Heart left ventricle (tissue), 16 donors: ENCODE results near the gene SYNRG. TPM values are rescaled to one million over a fixed set of nuclear protein-coding genes. Genes with fewer than 3 reads are reported as not detected.
A peak's percentile ranks its signal among the peaks of the same experiment; 100 is the strongest.

ENCODE experiments used
- ATAC-seq, 4 donors: fragments of 200-7000 bp; cut with Tn5 transposase; one replicate each; pipeline ENCODE4 v1.9.1; 2020 to 2022; ENCODE audit warnings: moderate library complexity in 4 of 4, mild to moderate bottlenecking in 3 of 4, moderate number of reproducible peaks in 1 of 4
- DNase-seq, 5 donors: peaks; one replicate each; pipeline ENCODE4 v3.0.0-alpha.2; 2020
- H3K27ac ChIP-seq, 12 donors: fragments of 200-600 bp; sonication (generic) in 4 of 12; one replicate each; pipeline versions ENCODE4 v1.5.0 to v1.8.0; 2016 to 2022; ENCODE audit warnings: mild to moderate bottlenecking in 2 of 12
- H3K27me3 ChIP-seq, 9 donors: fragments of 200-600 bp; sonication (generic) in 2 of 9; one replicate each; pipeline versions ENCODE4 v1.5.1 to v1.8.0; 2016 to 2022; ENCODE audit warnings: mild to moderate bottlenecking in 3 of 9
- H3K36me3 ChIP-seq, 9 donors: fragments of 200-600 bp; sonication (generic) in 2 of 9; one replicate each; pipeline versions ENCODE4 v1.5.0 to v1.8.0; 2018 to 2022; ENCODE audit warnings: mild to moderate bottlenecking in 2 of 9
- H3K4me1 ChIP-seq, 12 donors: fragments of 200-600 bp; sonication (generic) in 4 of 12; one replicate each; pipeline versions ENCODE4 v1.5.0 to v1.8.0; 2016 to 2022; ENCODE audit warnings: mild to moderate bottlenecking in 3 of 12
- H3K4me3 ChIP-seq, 12 donors: fragments of 200-600 bp; sonication (generic) in 4 of 12; one replicate each; pipeline versions ENCODE4 v1.5.0 to v1.8.0; 2017 to 2022; ENCODE audit warnings: mild to moderate bottlenecking in 9 of 12, moderate library complexity in 4 of 12
- H3K9me3 ChIP-seq, 12 donors: fragments of 200-600 bp; sonication (generic) in 4 of 12; one replicate each; pipeline versions ENCODE4 v1.5.0 to v1.8.0; 2016 to 2022; ENCODE audit warnings: mild to moderate bottlenecking in 1 of 12
- POLR2A ChIP-seq, 2 donors: fragments of 450-650 bp; IDR thresholded peaks; one replicate each; pipeline ENCODE4 v1.6.1; 2017; ENCODE audit warnings: antibody characterized with exemption in 2 of 2, mild to moderate bottlenecking in 2 of 2, moderate library complexity in 2 of 2
- WGBS, 4 donors: extraction: QIAGEN DNeasy Blood & Tissue Kit in 2 of 4; methylation state at CpG; one replicate each; pipeline versions ENCODE4 v1.1.5 to v1.1.7; 2013 to 2018; 5-methylcytosine and 5-hydroxymethylcytosine counted together
- intact Hi-C, 10 donors: fragments of 100-400 bp; cut with DNase I; formaldehyde crosslinking; loops; one replicate each; pipeline versions ENCODE4 v1.11.1 to v1.14.2; 2022
- polyA plus RNA-seq, 2 donors: library from polyadenylated mRNA; stranded (reverse); fragments of 200-250 nt; gene quantifications; one replicate each; pipeline ENCODE4 v1.2.3, GENCODE V29; 2013
- total RNA-seq, 9 donors: library from RNA; depleted of rRNA in 2 of 9; stranded (reverse); fragments of >200 nt in 2 of 9; fragmentation: NEBNext Ultra II Directional in 3 of 9; extraction: Animal tissue kit (Norgen Biotek cat#: 25700) in 3 of 9; gene quantifications; one replicate each; pipeline versions ENCODE4 v1.1.0 to v1.2.4, GENCODE V29; 2016 to 2023
- TF ChIP-seq, protein P1 (sequence below), 12 donors: fragments of 200-600 bp; sonication (generic) in 4 of 12; IDR thresholded peaks; one replicate each; pipeline versions ENCODE4 v1.5.0 to v1.8.0; 2018 to 2022; ENCODE audit warnings: antibody characterized with exemption in 12 of 12, mild to moderate bottlenecking in 5 of 12
- donor health status: ischemic (EF 13 %, LVEDD 7.1; RV severe dilation, severe dysfunction).
- donor health status: healthy with polysubstance abuse.
- donor health status: DM: no; HTN: yes; CAD: no.
- donor health status: DM: no; HTN: no; CAD: no.
- donor health status: ischemic (EF 25% LVEDD 6.9; RV normal size, moderate dysfunction).
- donor health status: ischemic (EF 25% LVEDD 5.7; RV mildly dilated, moderate dysfunction).
- donor health status: healthy.
- donor health status: DM: yes; HTN: yes; CAD: no.
- donor health status: ischemic (EF 35%, LVEDD 5.7; RV mildly dilated, moderate dysfunction).
- donor health status: nonischemic (EF 11% LVEDD 7.7; RV severe dilation, severe dysfunction).
- donor health status: DM: yes; HTN: yes; CAD: no.
- donor health status: PGD.
- donor health status: ischemic (EF 29% LVEDD 5.4; RV normal size, mild dysfunction).
- donor health status: nonischemic (EF 23%, LVEDD 6.1; RV moderate dilation, normal function).

Gene SYNRG
- total and polyA plus RNA-seq, 11 donors = 5.7 to 52.4 (median 30.1) TPM

DNA sequence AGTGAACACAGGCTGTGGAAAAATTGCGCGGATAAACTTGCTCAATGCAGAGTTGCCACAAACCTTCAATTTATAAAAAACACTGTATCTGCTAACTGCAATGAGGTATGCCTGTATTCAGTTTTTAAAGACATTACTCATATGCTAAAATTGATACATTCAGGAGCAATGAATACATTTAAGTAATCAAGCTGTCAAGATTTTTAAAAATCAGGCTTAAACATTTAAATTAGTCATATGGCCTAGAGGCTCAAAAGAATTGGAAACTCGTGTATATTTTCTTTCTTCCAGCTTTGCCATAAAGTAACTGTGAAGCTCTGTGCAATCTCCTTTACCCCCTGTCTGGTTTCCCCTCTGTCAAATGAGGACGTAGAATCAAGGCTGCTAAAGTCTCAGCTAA, 4.1 kb downstream of the SYNRG start:
- 77 to 80% (median 79%) methylated on average over 4 of the region's 4 CpGs for WGBS, 4 donors
- no peaks in the 10 kb centered on the region for H3K9me3 ChIP-seq
- H3K36me3 ChIP-seq = peaks cover 0 to 21% (median 6%) of the 10 kb centered on the region in 9 donors
- DNase-seq (no peak), ATAC-seq (no peak)
- intact Hi-C loops = loop anchor here in 1 of 10 donors (10.0 kb wide), 1 partner anchor 50 kb away; no protein-coding TSS in a partner anchor
- H3K27ac ChIP-seq = peak overlapping the region in 1 of 12 donors; percentile 96
- no peaks in the 10 kb centered on the region for H3K27me3 ChIP-seq
- peaks cover 0 to 52% (median 28%) of the 10 kb centered on the region in 12 donors for H3K4me1 ChIP-seq
- TF ChIP-seq POLR2A (IDR thresholded peaks at IDR 0.05) = no peak
- TF ChIP-seq, protein P1, sequence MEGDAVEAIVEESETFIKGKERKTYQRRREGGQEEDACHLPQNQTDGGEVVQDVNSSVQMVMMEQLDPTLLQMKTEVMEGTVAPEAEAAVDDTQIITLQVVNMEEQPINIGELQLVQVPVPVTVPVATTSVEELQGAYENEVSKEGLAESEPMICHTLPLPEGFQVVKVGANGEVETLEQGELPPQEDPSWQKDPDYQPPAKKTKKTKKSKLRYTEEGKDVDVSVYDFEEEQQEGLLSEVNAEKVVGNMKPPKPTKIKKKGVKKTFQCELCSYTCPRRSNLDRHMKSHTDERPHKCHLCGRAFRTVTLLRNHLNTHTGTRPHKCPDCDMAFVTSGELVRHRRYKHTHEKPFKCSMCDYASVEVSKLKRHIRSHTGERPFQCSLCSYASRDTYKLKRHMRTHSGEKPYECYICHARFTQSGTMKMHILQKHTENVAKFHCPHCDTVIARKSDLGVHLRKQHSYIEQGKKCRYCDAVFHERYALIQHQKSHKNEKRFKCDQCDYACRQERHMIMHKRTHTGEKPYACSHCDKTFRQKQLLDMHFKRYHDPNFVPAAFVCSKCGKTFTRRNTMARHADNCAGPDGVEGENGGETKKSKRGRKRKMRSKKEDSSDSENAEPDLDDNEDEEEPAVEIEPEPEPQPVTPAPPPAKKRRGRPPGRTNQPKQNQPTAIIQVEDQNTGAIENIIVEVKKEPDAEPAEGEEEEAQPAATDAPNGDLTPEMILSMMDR (IDR thresholded peaks at IDR 0.05) = no peak
- peak overlapping the region in 1 of 12 donors; percentile 7 for H3K4me3 ChIP-seq

DNA sequence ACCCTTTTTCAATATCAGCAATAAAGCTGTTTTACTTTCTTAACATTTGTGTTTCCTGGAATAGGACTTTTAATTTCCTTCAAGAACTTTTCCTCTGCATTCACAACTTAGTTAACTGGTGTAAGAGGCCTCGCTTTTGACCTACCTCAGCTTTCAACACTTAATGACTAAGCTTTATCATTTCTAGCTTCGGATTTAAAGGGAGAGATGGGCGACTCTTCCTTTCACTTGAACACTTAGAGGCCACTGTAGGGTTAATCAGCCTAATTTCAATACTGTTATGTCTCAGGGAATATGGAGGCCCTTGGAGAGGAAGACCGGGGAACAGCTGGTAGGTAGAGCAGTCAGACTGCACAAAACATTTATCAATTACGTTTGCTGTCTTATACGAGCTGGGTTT, 4.7 kb downstream of the SYNRG start:
- DNase-seq (no peak), ATAC-seq (no peak)
- H3K36me3 ChIP-seq = peaks cover 0 to 26% (median 12%) of the 10 kb centered on the region in 9 donors
- H3K27ac ChIP-seq = no peak overlapping the region
- H3K4me1 ChIP-seq = peaks cover 0 to 47% (median 26%) of the 10 kb centered on the region in 12 donors
- H3K4me3 ChIP-seq = no peak overlapping the region
- TF ChIP-seq, protein P1 (IDR thresholded peaks at IDR 0.05) = no peak
- TF ChIP-seq POLR2A (IDR thresholded peaks at IDR 0.05) = no peak
- H3K9me3 ChIP-seq = no peaks in the 10 kb centered on the region
- WGBS, 4 donors = 83 to 84% (median 83%) methylated on average over 6 of the region's 6 CpGs
- intact Hi-C loops = loop anchor here in 1 of 10 donors (10.0 kb wide), 1 partner anchor 50 kb away; no protein-coding TSS in a partner anchor
- H3K27me3 ChIP-seq = no peaks in the 10 kb centered on the region

DNA sequence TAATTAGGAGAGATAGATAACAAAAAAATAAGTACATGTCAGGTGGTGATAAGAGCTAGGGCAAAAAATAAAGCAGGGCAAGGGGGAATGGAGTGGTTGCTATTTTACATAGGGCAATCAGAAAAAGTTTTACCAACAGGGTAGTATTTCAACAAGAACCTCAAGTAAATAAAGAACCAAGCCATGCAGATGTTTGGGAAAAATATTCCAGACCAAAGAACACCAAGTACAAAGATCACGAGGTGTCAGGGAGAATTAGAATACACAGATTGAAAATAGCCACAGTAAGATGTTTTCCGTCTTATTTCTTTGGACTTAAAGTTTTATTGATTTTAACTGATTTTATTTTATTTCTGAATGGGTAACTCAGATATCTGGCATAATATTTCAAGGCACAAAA, 11.1 kb downstream of the SYNRG start:
- TF ChIP-seq POLR2A (IDR thresholded peaks at IDR 0.05) = no peak
- TF ChIP-seq, protein P1 (IDR thresholded peaks at IDR 0.05) = no peak
- Histone ChIP-seq H3K9me3 (no peaks in the 10 kb centered on the region), H3K27ac (no peak overlapping the region), H3K4me1 (peaks cover 0 to 20% (median 0%) of the 10 kb centered on the region in 12 donors), H3K27me3 (no peaks in the 10 kb centered on the region), H3K36me3 (peaks cover 0 to 75% (median 67%) of the 10 kb centered on the region in 9 donors), H3K4me3 (no peak overlapping the region)
- WGBS, 4 donors = 61 to 77% (median 67%) methylated on average over 2 of the region's 2 CpGs
- ATAC-seq (no peak), DNase-seq (no peak)
- intact Hi-C loops = no loop called here

DNA sequence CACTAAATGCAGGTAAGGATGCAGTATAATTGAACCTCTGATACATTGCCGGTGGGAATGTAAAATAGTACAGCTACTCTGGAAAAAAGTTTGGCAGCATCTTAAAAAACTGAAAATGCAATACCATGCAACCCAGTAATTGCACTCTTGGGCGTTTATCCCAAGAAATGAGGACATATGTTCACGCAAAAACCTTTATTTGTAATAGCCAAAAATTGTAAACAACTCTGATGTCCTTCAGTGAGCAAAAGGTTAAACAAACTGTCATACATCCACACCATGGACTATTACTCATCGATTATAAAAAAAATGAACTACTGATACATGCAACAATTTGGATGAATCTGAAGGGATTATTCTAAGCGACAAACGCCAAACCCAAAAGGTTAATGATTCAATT, 16.9 kb downstream of the SYNRG start:
- intact Hi-C loops = no loop called here
- ATAC-seq = no peak
- Histone ChIP-seq H3K4me1 (peaks cover 0 to 26% (median 0%) of the 10 kb centered on the region in 12 donors), H3K9me3 (no peaks in the 10 kb centered on the region), H3K4me3 (no peak overlapping the region), H3K27ac (no peak overlapping the region), H3K36me3 (peaks cover 0 to 89% (median 66%) of the 10 kb centered on the region in 9 donors), H3K27me3 (no peaks in the 10 kb centered on the region)
- TF ChIP-seq, protein P1 (IDR thresholded peaks at IDR 0.05) = no peak
- no peak for TF ChIP-seq POLR2A (IDR thresholded peaks at IDR 0.05)
- WGBS, 4 donors = 80 to 90% (median 86%) methylated on average over 6 of the region's 6 CpGs
- DNase-seq = no peak
